LNCaP clone FGC (cell line): Measurements from ENCODE around the gene SEMA4G.

Experiments
- DNase-seq: peaks from one replicate; pipeline ENCODE4 v3.0.0-alpha.2; 2011; ENCODE audit warnings: low read depth
- H3K4me3 ChIP-seq: 2 replicates; pipeline ENCODE4 v1.5.1; 2011; ENCODE audit warnings: mild to moderate bottlenecking, low read depth, low read length, control low read depth
- TF ChIP-seq, protein P1 (sequence below): IDR thresholded peaks from 2 replicates; pipeline ENCODE4 v1.5.1; 2012; ENCODE audit warnings: mild to moderate bottlenecking; ENCODE audit not compliant: control insufficient read depth, insufficient read depth; ENCODE audit errors: extremely low read depth

The SEMA4G gene

GRCh38 chr10:100963826-100964225 lies 5.5 kb upstream of the SEMA4G start:
- DNase-seq, result no peak
- TF ChIP-seq, protein P1, sequence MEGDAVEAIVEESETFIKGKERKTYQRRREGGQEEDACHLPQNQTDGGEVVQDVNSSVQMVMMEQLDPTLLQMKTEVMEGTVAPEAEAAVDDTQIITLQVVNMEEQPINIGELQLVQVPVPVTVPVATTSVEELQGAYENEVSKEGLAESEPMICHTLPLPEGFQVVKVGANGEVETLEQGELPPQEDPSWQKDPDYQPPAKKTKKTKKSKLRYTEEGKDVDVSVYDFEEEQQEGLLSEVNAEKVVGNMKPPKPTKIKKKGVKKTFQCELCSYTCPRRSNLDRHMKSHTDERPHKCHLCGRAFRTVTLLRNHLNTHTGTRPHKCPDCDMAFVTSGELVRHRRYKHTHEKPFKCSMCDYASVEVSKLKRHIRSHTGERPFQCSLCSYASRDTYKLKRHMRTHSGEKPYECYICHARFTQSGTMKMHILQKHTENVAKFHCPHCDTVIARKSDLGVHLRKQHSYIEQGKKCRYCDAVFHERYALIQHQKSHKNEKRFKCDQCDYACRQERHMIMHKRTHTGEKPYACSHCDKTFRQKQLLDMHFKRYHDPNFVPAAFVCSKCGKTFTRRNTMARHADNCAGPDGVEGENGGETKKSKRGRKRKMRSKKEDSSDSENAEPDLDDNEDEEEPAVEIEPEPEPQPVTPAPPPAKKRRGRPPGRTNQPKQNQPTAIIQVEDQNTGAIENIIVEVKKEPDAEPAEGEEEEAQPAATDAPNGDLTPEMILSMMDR, result no peak
- no peak overlapping the region for H3K4me3 ChIP-seq

DNA sequence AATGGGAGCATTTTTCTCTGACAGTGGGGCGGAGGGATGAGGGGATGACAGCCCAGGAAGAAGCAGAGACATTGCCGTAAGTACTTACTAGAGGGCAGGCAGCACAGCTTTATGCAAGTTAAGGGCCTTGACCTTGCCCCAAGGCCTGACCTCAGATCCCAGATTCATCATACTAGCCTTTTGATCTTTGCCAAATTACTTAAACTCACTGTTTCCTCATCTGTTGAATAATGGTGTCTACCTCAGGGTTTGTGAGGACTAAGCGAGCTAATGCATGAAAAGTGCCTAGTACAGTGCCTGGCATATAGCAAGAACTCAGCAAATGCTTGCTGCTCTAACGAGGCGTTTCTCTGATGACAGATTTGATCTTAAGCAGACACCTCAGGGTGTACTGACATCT lies 3.5 kb upstream of the SEMA4G start:
- TF ChIP-seq, protein P1, result no peak
- DNase-seq, result no peak
- no peak overlapping the region for H3K4me3 ChIP-seq

GRCh38 chr10:100966887-100967286 lies 2.4 kb upstream of the SEMA4G start:
- no peak for DNase-seq
- TF ChIP-seq, protein P1, result no peak
- H3K4me3 ChIP-seq, result no peak overlapping the region

DNA sequence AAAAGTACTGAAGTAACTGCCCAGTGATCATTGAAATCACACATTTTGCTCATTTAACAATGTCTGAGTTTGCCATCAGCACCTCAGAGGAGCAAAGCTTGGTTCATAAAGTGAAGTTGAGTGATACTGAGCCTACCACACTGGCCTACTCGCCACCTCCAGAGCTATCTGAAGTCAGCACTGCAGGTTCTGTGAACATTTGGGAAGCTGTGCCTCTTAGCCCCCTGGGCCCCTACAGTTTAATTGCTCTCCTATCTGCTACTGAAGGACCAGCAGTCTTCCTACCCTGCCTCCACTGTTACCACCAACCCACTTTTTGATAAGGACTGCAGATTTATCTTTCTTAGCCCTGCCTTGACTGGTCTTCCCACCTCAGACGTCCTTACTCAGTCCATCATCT lies 2.0 kb upstream of the SEMA4G start:
- DNase-seq, result no peak
- TF ChIP-seq, protein P1, result no peak
- H3K4me3 ChIP-seq, result no peak overlapping the region

DNA sequence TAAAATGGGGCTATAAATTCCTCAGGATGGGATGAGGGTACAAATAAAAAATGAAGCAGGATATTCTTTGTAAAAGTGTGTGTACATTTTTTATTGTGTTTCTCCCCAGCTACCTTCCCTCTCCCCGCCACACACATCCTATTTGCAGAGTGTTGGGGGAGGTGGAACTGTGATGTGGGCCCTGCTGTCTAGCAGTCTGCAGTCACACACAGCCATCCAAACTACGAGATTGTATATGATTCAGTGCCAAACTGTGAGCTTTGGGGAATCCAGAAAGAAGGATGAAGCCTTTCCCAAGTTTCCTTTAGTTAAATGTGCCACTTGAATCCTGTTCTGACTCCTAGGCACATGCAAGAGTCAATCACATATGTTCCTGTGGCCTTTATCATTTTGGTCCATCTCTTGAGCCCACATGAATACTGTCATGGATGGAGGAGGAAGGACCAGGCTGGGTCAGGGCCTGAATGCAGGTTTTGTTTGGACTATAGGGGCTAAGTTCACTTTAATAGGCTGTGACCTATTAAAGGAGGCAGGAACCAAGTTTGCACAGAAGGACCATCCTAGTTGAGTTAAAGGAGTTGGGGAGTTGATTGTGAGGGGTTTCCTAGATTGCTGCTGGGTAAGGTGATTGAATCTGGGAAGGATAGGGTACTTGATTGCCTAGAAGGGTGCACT lies 1.1 kb upstream of the SEMA4G start:
- H3K4me3 ChIP-seq, result no peak overlapping the region
- DNase-seq, result no peak
- TF ChIP-seq, protein P1, result no peak

- H3K4me3 ChIP-seq, result peak overlapping the region; percentile 52; the same call in 1 of the 2 replicates
- TF ChIP-seq, protein P1, result no peak
- DNase-seq, result no peak
Measured at GRCh38 chr10:100968863-100969186, 479 bp upstream of the SEMA4G start.
